HUES64 (cell line): Measurements from ENCODE around the gene PAK4.
A peak's percentile ranks its signal among the peaks of the same experiment; 100 is the strongest.
"Not testable (repeated sequence)": the region's sequence is repeated elsewhere in the genome, so short reads cannot be mapped to it uniquely, and the experiment has no call there.

Experiments used
- H3K27ac ChIP-seq: 2 replicates; pipeline ENCODE4 v1.7.0; 2013; ENCODE audit warnings: low read depth, low read length, inconsistent platforms
- H3K27me3 ChIP-seq: 2 replicates; pipeline ENCODE4 v1.6.1; 2013; ENCODE audit warnings: mild to moderate bottlenecking, low read length; ENCODE audit not compliant: insufficient read depth
- H3K36me3 ChIP-seq: 2 replicates; pipeline ENCODE4 v1.6.1; 2013; ENCODE audit warnings: mild to moderate bottlenecking, low read length; ENCODE audit not compliant: insufficient read depth
- H3K4me1 ChIP-seq: 2 replicates; pipeline ENCODE4 v1.6.1; 2013; ENCODE audit warnings: mild to moderate bottlenecking, low read length, moderate library complexity; ENCODE audit not compliant: insufficient read depth
- H3K4me3 ChIP-seq: 2 replicates; pipeline ENCODE4 v1.5.1; 2013; ENCODE audit warnings: mild to moderate bottlenecking, low read length, moderate library complexity
- H3K9ac ChIP-seq: 2 replicates; pipeline ENCODE4 v1.6.1; 2013; ENCODE audit warnings: mild to moderate bottlenecking, low read depth, low read length
- H3K9me3 ChIP-seq: 2 replicates; pipeline ENCODE4 v1.6.1; 2013; ENCODE audit warnings: low read depth, low read length; ENCODE audit not compliant: insufficient read depth
- WGBS: fragments of 150-250, 120-280 bp; methylation state at CpG from one replicate; pipeline ENCODE4 v1.1.7; 2013; ENCODE audit warnings: missing lambda C conversion rate; 5-methylcytosine and 5-hydroxymethylcytosine counted together

PAK4 gene

DNA sequence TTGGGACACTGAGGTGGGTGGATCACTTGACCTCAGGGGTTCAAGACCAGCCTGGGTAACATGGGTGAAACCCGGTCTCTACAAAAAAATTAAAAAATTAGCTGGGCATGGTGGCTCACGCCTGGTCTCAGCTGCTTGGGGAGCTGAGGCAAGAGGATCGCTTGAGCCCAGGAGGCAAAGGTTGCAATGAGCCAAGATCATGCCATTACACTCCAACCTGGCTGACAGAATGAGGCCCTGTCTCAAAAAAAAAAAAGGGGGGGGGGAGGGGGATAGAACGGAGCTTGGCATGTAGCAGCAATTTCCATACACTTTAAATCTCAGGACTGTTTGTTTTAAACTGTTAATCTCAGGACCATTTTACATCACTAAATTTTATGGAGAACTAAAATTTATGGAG, 39.2 kb upstream of the PAK4 start:
- Histone ChIP-seq H3K9me3 (no peaks in the 10 kb centered on the region), H3K27me3 (peaks cover 43% of the 10 kb centered on the region)
- 93% methylated on average over 3 of the region's 4 CpGs for WGBS

GRCh38 chr19:39087907-39088686, 37.5 kb upstream of the PAK4 start:
- H3K9me3 ChIP-seq: no peaks in the 10 kb centered on the region
- H3K4me3 ChIP-seq: no peak overlapping the region
- WGBS: 85% methylated on average over 8 of the region's 8 CpGs
- H3K27ac ChIP-seq: no peak overlapping the region
- H3K27me3 ChIP-seq: peaks cover 32% of the 10 kb centered on the region
- H3K4me1 ChIP-seq: peaks cover 4% of the 10 kb centered on the region; the same call in 1 of the 2 replicates
- no peaks in the 10 kb centered on the region for H3K36me3 ChIP-seq
- no peak overlapping the region for H3K9ac ChIP-seq

More for the DNA sequence above, 39.2 kb upstream of the PAK4 start:
- no peak overlapping the region for H3K27ac ChIP-seq
- no peaks in the 10 kb centered on the region for H3K36me3 ChIP-seq
- H3K9ac ChIP-seq: no peak overlapping the region
- H3K4me1 ChIP-seq: peaks cover 4% of the 10 kb centered on the region; the same call in 1 of the 2 replicates
- no peak overlapping the region for H3K4me3 ChIP-seq

- H3K9me3 ChIP-seq: not testable (repeated sequence)
- peaks cover 13% of the 10 kb centered on the region for H3K27me3 ChIP-seq
Observed at GRCh38 chr19:39090016-39090415, 35.6 kb upstream of the PAK4 start.

DNA sequence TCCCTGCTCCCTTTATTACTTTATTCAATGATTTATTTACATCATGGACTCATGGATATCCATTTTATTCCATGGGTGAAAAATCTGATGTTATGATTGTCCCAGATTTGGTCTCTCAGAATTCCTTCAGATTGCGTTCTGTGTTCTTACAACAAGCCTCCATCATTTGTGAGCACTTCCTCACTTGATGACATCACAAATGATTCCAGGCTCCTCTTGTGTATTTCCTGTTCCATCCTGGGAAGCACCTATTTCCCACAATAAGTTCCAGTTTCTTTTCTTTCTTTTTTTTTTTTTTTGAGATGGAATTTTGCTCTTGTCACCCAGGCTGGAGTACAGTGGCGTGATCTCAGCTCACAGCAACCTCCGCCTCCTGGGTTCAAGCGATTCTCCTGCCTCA, 34.7 kb upstream of the PAK4 start:
- H3K4me3 ChIP-seq: no peak overlapping the region
- H3K4me1 ChIP-seq: no peaks in the 10 kb centered on the region
- no peak overlapping the region for H3K27ac ChIP-seq
- H3K27me3 ChIP-seq: peaks cover 4% of the 10 kb centered on the region
- WGBS: 91% methylated on average over 4 of the region's 4 CpGs
- H3K9ac ChIP-seq: no peak overlapping the region
- H3K9me3 ChIP-seq: no peaks in the 10 kb centered on the region
- H3K36me3 ChIP-seq: no peaks in the 10 kb centered on the region

More at GRCh38 chr19:39090016-39090415, 35.6 kb upstream of the PAK4 start:
- H3K9ac ChIP-seq, H3K4me3 ChIP-seq, H3K27ac ChIP-seq, H3K36me3 ChIP-seq, H3K4me1 ChIP-seq: not testable (repeated sequence)
- WGBS: 86% methylated on average over 7 of the region's 8 CpGs

DNA sequence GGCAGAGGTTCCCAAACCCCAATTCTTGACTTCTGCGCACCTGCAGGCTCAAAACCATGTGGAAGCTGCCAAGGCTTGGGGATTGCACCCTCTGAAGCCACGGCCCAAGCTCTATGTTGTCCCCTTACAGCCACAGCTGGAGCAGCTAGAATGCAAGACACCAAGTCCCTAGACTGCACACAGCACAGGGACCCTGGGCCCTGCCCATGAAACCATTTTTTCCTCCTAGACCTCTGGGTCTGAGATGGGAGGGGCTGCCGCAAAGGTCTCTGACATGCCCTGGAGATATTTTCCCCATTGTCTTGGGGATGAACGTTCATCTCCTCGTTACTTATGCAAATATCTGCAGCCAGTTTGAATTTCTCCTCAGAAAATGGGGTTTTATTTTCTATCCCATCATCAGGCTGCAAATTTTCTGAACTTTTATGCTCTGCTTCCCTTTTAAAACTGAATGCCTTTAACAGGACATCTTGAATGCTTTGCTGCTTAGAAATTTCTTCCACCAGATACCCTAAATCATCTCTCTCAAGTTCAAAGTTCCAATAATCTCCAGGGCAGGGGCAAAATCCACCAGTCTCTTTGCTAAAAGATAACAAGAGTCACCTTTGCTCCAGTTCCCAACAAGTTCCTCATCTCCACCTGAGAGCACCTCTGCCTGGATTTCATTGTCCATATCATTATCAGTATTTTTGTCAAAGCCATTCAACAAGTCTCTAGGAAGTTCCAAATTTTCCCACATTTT, 29.6 kb upstream of the PAK4 start:
- H3K9me3 ChIP-seq, H3K36me3 ChIP-seq, H3K4me1 ChIP-seq, H3K27ac ChIP-seq, H3K4me3 ChIP-seq, H3K9ac ChIP-seq: not testable (repeated sequence)
- H3K27me3 ChIP-seq: peaks cover 14% of the 10 kb centered on the region
- WGBS: 71% methylated on average over 5 of the region's 5 CpGs

- Histone ChIP-seq H3K4me1 (no peaks in the 10 kb centered on the region), H3K9me3 (no peaks in the 10 kb centered on the region), H3K36me3 (no peaks in the 10 kb centered on the region), H3K4me3 (no peak overlapping the region), H3K27me3 (peaks cover 14% of the 10 kb centered on the region), H3K27ac (no peak overlapping the region), H3K9ac (no peak overlapping the region)
- 73% methylated on average over 5 of the region's 5 CpGs for WGBS
Observed at GRCh38 chr19:39097299-39097698, 28.3 kb upstream of the PAK4 start.

DNA sequence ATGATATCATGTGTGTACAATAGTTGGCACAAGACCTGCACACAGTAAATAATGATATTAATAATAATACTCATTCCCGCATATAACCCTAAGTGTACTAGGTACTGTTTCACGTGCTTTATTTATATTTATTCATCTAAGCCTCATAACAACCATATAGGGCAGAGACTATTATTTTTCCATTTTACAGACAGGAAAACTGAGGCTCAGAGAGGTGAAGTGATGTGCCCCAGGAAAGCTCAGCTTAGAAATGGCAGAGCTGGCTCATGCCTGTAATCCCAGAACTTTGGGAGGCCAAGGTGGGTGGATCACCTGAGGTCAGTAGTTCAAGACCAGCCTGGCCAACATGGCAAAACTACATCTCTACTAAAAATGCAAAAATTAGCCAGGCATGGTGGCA, 27.9 kb upstream of the PAK4 start:
- H3K9me3 ChIP-seq: no peaks in the 10 kb centered on the region

GRCh38 chr19:39098365-39099269, 27.0 kb upstream of the PAK4 start:
- WGBS: 51% methylated on average over 52 of the region's 53 CpGs
- no peak overlapping the region for H3K9ac ChIP-seq
- no peaks in the 10 kb centered on the region for H3K36me3 ChIP-seq
- H3K4me3 ChIP-seq: peak overlapping the region; percentile 47
- no peaks in the 10 kb centered on the region for H3K4me1 ChIP-seq
- no peak overlapping the region for H3K27ac ChIP-seq
- H3K27me3 ChIP-seq: peaks cover 14% of the 10 kb centered on the region
- no peaks in the 10 kb centered on the region for H3K9me3 ChIP-seq

More for the DNA sequence above, 27.9 kb upstream of the PAK4 start:
- Histone ChIP-seq H3K4me1 (no peaks in the 10 kb centered on the region), H3K9ac (no peak overlapping the region), H3K36me3 (no peaks in the 10 kb centered on the region), H3K4me3 (no peak overlapping the region), H3K27me3 (peaks cover 14% of the 10 kb centered on the region), H3K27ac (no peak overlapping the region)
- WGBS: 100% methylated on average over 1 of the region's 2 CpGs

GRCh38 chr19:39099341-39099740, 26.2 kb upstream of the PAK4 start:
- peak overlapping the region; percentile 47 for H3K4me3 ChIP-seq
- WGBS: 67% methylated on average over 9 of the region's 9 CpGs

GRCh38 chr19:39100500-39101166, 25.0 kb upstream of the PAK4 start:
- Histone ChIP-seq H3K27me3 (peaks cover 14% of the 10 kb centered on the region), H3K4me3 (no peak overlapping the region), H3K36me3 (no peaks in the 10 kb centered on the region), H3K9ac (no peak overlapping the region), H3K27ac (no peak overlapping the region), H3K9me3 (no peaks in the 10 kb centered on the region), H3K4me1 (no peaks in the 10 kb centered on the region)
- WGBS: 89% methylated on average over 17 of the region's 19 CpGs

More at GRCh38 chr19:39099341-39099740, 26.2 kb upstream of the PAK4 start:
- no peaks in the 10 kb centered on the region for H3K4me1 ChIP-seq
- no peak overlapping the region for H3K9ac ChIP-seq
- no peaks in the 10 kb centered on the region for H3K9me3 ChIP-seq
- H3K36me3 ChIP-seq: no peaks in the 10 kb centered on the region
- H3K27me3 ChIP-seq: peaks cover 14% of the 10 kb centered on the region
- H3K27ac ChIP-seq: no peak overlapping the region
